Activated T-cell treated with anti-CD3 and anti-CD28 coated beads for 24 hours (primary cell): ENCODE data around the gene CD300C.
"Not testable (repeated sequence)": the region's sequence is repeated elsewhere in the genome, so short reads cannot be mapped to it uniquely, and the experiment has no call there.

Experiments
- DNase-seq: peaks from one replicate; pipeline ENCODE4 v3.0.0-alpha.2; 2020; ENCODE audit warnings: low read depth

CD300C gene

GRCh38 chr17:74531231-74531761 lies 14.6 kb downstream of the CD300C start, which contains the start of gene CD300LB:
Gene CD300LB, minus strand, starts transcription at chr17:74531475. Its CDS starts 125 bp downstream, at chr17:74531350.
- no peak for DNase-seq

GRCh38 chr17:74530831-74531150 lies 15.1 kb downstream of the CD300C start:
- no peak for DNase-seq

GRCh38 chr17:74529243-74529642 lies 16.7 kb downstream of the CD300C start:
- no peak for DNase-seq

- DNase-seq = no peak
Measured at GRCh38 chr17:74528491-74529199, 17.3 kb downstream of the CD300C start.

- no peak for DNase-seq
Measured at GRCh38 chr17:74527756-74528155, 18.2 kb downstream of the CD300C start.

GRCh38 chr17:74527081-74527480 lies 18.8 kb downstream of the CD300C start:
- DNase-seq = no peak

GRCh38 chr17:74526681-74527080 lies 19.2 kb downstream of the CD300C start:
- no peak for DNase-seq

GRCh38 chr17:74525781-74526288 lies 20.1 kb downstream of the CD300C start:
- DNase-seq = no peak

GRCh38 chr17:74525465-74525725 lies 20.5 kb downstream of the CD300C start:
- no peak for DNase-seq

- no peak for DNase-seq
Measured at GRCh38 chr17:74524653-74525464, 21.1 kb downstream of the CD300C start.

GRCh38 chr17:74523308-74523707 lies 22.6 kb downstream of the CD300C start:
- no peak for DNase-seq

GRCh38 chr17:74522381-74523105 lies 23.4 kb downstream of the CD300C start:
- no peak for DNase-seq

- no peak for DNase-seq
Measured at GRCh38 chr17:74521701-74522201, 24.2 kb downstream of the CD300C start.

GRCh38 chr17:74520790-74521480 lies 25.0 kb downstream of the CD300C start:
- DNase-seq = no peak

- DNase-seq = no peak
Measured at GRCh38 chr17:74520016-74520434, 25.9 kb downstream of the CD300C start.

- DNase-seq = not testable (repeated sequence)
Measured at GRCh38 chr17:74518413-74518981, 27.4 kb downstream of the CD300C start.

- DNase-seq = no peak
Measured at GRCh38 chr17:74516561-74517328, 29.2 kb downstream of the CD300C start.

- no peak for DNase-seq
Measured at GRCh38 chr17:74515941-74516340, 30.0 kb downstream of the CD300C start.

GRCh38 chr17:74514632-74515334 lies 31.1 kb downstream of the CD300C start:
- DNase-seq = no peak
